BJ (cell line): ENCODE measurements around the gene NHS. TPM values are rescaled to one million over a fixed set of nuclear protein-coding genes. Genes with fewer than 3 reads are reported as not detected.
A peak's percentile ranks its signal among the peaks of the same experiment; 100 is the strongest.

Source experiments
- CTCF ChIA-PET: fragments of 350-600 bp; formaldehyde crosslinking; extraction: SDS; loops from one replicate; lab custom pipeline; 2021; ENCODE audit warnings: antibody characterized with exemption, inconsistent platforms; lab: Yijun Ruan, JAX
- POLR2A ChIA-PET: fragments of 300-600 bp; sonication (Branson Sonifier 250); formaldehyde crosslinking; extraction: SDS; loops from one replicate; lab custom pipeline; 2021; ENCODE audit warnings: antibody characterized with exemption; lab: Charles Lee
- DNase-seq: peaks from one replicate; pipeline ENCODE4 v3.0.0-alpha.2; 2011; ENCODE audit warnings: low read depth
- H3K27me3 ChIP-seq: 2 replicates; pipeline ENCODE4 v1.6.0; 2011; ENCODE audit warnings: low read length; ENCODE audit not compliant: control insufficient read depth, insufficient read depth
- H3K36me3 ChIP-seq: 2 replicates; pipeline ENCODE4 v1.5.1; 2011; ENCODE audit warnings: low read length; ENCODE audit not compliant: control insufficient read depth, insufficient read depth
- H3K4me3 ChIP-seq: 2 replicates; pipeline ENCODE4 v1.5.1; 2011; ENCODE audit warnings: low read depth, mild to moderate bottlenecking, control low read depth, low read length
- polyA plus RNA-seq: library from polyadenylated mRNA; depleted of rRNA; stranded (reverse); fragments of >200 nt; gene quantifications from 2 replicates; pipeline ENCODE4 v1.2.3, GENCODE V29; 2011
- TF ChIP-seq, protein P1 (sequence below): IDR thresholded peaks from 2 replicates; pipeline ENCODE4 v1.5.1; 2011; ENCODE audit warnings: low read depth, mild to moderate bottlenecking, control low read depth, inconsistent platforms, low read length, moderate library complexity; ENCODE audit not compliant: insufficient read depth

NHS gene
- polyA plus RNA-seq, 1 experiment: 2.2 TPM

DNA sequence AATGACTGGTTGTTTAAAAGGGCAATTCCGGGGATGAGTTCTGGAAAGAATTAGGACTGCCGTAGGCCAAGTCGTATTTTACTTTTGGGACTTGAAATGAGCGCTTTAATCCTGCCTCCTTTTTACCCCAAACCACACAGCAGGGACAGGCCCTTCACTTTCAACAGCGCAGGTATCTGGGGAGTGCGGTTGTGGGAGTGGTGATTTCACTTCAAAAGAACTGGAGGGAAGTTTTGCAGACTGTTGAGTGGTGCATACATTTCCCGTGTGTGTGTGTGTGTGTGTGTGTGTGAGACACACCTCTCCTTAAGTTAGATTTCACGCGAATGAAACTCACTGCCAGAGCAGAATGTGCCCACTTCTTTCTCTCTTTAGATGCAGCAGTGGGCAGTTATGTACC is 2.8 kb downstream of the NHS start:
- POLR2A ChIA-PET: no interaction called here

DNA sequence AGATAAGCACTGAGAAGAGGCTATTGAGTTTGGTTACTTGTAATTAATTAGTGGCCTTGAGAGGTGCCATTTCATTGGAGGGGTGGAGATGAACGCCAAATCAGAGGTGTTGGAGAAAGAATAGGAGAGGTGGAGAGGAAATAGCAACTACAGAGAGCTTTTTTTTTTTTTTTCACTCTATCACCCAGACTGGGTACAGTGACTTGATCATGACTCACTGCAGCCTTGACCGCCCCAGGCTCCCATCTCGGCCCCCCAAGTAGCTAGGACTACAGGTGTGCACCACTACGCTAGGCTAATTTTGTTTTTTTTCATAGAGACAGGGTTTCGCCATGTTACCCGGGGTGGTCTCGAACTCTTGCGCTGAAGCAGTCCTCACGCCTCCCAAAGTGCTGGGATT is 5.2 kb downstream of the NHS start:
- no peak overlapping the region for H3K4me3 ChIP-seq
- DNase-seq: no peak
- TF ChIP-seq, protein P1, sequence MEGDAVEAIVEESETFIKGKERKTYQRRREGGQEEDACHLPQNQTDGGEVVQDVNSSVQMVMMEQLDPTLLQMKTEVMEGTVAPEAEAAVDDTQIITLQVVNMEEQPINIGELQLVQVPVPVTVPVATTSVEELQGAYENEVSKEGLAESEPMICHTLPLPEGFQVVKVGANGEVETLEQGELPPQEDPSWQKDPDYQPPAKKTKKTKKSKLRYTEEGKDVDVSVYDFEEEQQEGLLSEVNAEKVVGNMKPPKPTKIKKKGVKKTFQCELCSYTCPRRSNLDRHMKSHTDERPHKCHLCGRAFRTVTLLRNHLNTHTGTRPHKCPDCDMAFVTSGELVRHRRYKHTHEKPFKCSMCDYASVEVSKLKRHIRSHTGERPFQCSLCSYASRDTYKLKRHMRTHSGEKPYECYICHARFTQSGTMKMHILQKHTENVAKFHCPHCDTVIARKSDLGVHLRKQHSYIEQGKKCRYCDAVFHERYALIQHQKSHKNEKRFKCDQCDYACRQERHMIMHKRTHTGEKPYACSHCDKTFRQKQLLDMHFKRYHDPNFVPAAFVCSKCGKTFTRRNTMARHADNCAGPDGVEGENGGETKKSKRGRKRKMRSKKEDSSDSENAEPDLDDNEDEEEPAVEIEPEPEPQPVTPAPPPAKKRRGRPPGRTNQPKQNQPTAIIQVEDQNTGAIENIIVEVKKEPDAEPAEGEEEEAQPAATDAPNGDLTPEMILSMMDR: no peak
- H3K36me3 ChIP-seq: no peaks in the 10 kb centered on the region
- CTCF ChIA-PET: interaction anchor here (0.6 kb wide), 1 partner anchor 9 kb away, joined by 3 read pairs; no protein-coding TSS in a partner anchor
- POLR2A ChIA-PET: interaction anchor here (0.6 kb wide), 1 partner anchor 29 kb away, joined by 4 read pairs; no protein-coding TSS in a partner anchor
- H3K27me3 ChIP-seq: no peaks in the 10 kb centered on the region

More for the DNA sequence above, 2.8 kb downstream of the NHS start:
- CTCF ChIA-PET: no interaction called here
- TF ChIP-seq, protein P1: no peak
- Histone ChIP-seq H3K36me3 (no peaks in the 10 kb centered on the region), H3K4me3 (peak overlapping the region; percentile 74), H3K27me3 (no peaks in the 10 kb centered on the region)
- no peak for DNase-seq

DNA sequence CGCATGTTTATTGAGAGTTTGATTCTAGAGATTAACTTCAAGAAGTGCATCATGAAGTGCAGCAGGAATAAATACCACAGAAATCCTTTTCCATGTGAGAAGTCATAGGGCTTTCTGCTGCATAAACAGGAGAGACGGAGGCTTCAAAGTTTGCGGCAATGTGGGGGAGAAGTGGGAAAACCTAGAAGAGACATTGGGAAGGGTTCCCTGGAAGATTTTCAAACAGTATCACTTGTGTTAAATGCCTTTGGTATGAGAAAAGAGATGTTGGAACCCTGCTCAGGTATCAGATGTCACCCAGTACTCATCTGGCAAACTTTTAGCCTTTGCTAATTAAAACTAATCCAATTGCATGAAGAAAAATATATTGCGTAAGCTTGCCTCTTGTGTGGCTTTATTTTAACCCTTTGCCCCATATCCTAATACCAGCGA is 15.4 kb downstream of the NHS start:
- H3K27me3 ChIP-seq: no peaks in the 10 kb centered on the region

DNA sequence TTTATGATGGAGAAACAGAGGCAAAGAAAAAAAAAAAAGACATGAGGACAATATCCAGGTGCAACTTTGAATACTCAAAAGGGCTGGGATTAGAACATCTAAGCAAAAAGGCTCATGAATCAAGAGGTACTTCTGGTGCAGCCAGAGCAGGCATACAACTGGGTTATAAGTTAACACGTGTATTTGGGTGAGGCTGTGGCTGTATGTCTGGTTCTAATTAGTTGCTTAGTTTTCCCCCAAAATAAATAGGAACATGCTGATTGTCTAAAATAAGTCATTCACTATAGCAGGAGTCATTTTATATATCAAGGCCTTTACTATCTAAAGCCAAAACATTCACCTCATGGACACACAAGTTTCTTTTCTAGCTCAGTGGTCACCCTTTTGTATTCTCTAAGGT is 20.2 kb downstream of the NHS start:
- Histone ChIP-seq H3K27me3 (no peaks in the 10 kb centered on the region), H3K4me3 (no peak overlapping the region), H3K36me3 (no peaks in the 10 kb centered on the region)
- TF ChIP-seq, protein P1: no peak
- ChIA-PET POLR2A (no interaction called here), CTCF (no interaction called here)
- DNase-seq: no peak

More for the DNA sequence above, 15.4 kb downstream of the NHS start:
- POLR2A ChIA-PET: no interaction called here
- no peaks in the 10 kb centered on the region for H3K36me3 ChIP-seq
- no peak overlapping the region for H3K4me3 ChIP-seq
- no peak for DNase-seq
- CTCF ChIA-PET: no interaction called here
- TF ChIP-seq, protein P1: no peak

DNA sequence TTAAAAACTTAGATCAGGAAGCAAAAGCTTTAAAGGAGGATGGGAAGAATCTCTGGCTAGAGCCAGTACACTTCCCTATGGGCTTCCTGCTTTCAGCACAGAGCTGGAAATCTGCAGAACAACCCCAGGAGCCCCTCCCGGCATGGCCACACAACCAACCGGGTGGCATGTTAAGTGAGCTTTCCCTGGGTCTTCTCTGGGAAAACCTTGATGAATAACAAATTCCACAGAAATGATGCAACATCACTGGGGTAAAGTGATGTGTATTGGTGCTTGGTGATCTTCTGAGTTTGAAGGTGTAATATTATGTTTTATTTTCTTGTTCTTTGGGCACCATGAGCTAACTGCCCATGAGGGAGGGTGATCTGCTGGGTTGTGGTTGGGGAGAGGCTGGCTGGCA is 22.1 kb downstream of the NHS start:
- POLR2A ChIA-PET: no interaction called here
- CTCF ChIA-PET: interaction anchor here (1.0 kb wide), 1 partner anchor 9 kb away, joined by 3 read pairs; no protein-coding TSS in a partner anchor
- DNase-seq: no peak
- no peak overlapping the region for H3K4me3 ChIP-seq
- no peaks in the 10 kb centered on the region for H3K36me3 ChIP-seq
- TF ChIP-seq, protein P1: no peak
- no peaks in the 10 kb centered on the region for H3K27me3 ChIP-seq
